HG03565 (cell line): ENCODE measurements around the gene TUSC2.

Experiments used
- ATAC-seq: cut with Tn5 transposase; IDR thresholded peaks from one replicate; pipeline ENCODE4 v1.9.1; 2021; ENCODE audit warnings: mild to moderate bottlenecking, moderate library complexity; ENCODE audit not compliant: unreplicated experiment

The TUSC2 gene

DNA sequence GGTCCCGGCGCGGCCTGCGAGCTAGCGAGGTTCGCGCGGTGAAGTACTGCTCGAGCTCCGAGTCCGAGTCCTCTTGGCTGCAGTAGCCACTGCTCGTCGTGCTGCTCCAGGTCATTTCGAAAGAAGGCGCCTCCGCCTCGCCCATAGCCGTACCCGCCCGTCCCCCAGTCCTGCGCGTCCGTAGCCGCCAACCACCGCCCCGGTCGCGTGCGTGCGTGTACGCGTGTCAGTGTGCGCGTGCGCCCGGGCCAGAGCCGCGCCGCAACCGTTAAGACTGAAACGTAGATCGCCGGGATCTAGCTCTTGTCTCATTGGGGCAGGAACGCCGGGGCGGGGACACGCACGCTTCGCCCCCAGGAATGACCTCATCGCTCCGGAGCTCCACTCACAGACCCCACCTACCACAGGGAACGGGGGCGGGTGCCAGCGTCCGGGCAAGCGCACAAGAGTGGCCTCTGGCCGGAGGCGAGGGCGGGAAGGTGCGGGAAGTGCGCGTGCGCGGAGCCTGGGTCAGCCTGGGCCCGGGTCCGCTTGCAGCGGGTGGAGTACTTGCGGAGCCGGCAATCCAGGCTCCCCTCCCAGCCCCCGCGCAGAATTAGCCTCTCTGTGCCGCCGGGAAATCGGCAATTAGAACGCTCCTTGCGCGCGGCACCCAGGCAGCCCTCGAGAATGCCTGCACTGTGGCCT is 9.3 kb upstream of the TUSC2 start:
- ATAC-seq = peak; percentile 68

DNA sequence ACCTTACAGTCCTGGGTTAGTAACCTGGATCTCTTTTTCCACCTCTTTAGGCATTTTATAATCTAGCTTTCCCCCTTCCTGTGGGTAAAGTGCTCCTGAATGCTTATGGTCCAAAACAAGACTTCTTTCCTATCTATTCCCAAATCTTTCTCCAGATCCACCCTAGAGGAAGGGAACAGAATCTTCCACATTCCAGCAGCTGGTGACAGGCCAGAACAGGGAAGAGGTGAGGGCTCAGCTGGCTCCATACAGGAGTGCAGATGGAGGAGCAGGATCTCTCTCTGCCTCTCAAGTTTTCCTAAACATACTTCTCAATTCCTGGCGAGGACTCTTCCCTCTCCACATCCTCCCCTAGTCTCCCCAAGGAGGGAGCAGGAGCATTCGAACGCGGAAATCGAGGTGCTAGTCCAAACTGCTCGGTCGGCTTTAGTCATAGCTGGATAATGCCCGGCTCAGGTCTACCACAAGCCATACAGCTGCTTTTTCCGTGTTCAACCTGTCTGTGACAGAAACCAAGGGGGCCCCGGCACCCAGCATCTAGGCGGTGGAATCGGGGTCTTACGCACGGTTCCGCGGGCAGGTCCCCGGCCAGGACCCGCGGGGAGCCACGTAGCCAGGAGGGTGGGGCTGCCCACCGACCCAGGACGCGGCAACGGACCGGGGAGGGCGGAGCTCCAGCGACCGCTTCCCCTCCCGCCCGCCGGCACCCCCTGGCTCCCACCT is 8.6 kb upstream of the TUSC2 start:
- peak; percentile 3 for ATAC-seq

GRCh38 chr3:50334339-50335075 is 6.5 kb upstream of the TUSC2 start:
- no peak for ATAC-seq

GRCh38 chr3:50333744-50334328 is 5.8 kb upstream of the TUSC2 start:
- no peak for ATAC-seq

DNA sequence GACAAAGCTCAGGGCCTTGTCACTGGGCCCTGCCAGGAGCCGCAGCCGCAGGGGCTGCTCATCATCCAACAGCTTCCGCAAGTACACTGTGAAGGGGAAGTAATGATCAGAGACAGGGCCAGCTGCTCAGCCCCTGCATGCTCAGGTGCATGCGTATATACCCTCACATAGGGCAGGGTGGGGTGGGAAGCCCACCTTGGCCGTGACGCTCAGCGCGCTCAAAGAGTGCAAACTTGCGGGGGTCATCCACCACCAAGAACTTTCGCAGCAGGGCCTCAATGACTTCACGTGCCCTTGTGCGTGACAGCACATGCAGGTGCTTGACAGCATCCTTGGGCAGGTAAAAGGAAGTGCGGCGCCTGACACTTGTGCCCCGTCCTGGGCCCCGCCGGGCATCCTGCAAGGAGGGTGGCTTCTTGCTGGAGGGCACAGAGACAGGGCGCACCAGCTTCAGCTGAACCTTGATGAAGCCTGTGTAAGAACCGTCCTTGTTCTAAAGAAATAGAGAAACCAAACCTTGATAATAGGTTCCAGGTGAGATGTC is 3.4 kb upstream of the TUSC2 start:
- ATAC-seq = no peak

GRCh38 chr3:50330330-50330729 is 2.3 kb upstream of the TUSC2 start:
- ATAC-seq = no peak

DNA sequence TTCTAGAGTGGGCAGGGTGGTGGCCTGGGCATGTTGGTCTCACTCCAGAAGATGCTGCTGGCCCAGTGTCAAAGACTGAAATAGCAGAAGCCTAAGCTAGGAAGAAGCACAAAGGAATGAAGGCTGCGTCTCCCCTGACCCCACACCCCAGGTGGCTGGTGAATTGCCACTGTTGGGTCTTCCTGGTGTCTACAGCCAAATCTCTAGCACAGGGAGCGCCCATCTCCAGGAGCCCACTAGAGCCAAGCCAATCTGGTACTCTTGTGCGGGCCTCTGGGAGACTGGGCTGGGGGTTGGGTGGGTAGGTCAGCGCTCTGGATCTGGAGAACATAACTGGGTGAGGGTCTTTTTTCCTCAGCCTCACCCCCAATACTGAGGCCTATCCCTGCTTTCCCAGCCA is 894 bp downstream of the TUSC2 start:
- no peak for ATAC-seq

DNA sequence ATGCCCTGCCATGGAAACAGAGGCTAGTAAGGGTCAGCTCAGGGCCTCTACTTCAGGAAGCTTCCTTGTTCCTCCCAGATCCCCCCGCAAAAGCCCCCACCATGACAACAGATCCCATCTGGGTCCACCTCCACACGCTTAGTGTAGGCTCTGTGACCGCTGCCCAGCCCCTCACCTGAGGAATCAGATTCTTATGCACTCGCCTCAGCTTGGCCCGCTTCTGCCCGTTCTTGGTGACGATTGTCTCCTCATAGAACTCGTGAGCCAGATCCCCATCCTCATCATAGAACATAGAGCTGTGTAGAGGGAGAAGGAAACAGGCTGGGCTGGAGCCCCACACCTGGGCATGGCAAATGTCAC is 1.9 kb downstream of the TUSC2 start:
- ATAC-seq = no peak

DNA sequence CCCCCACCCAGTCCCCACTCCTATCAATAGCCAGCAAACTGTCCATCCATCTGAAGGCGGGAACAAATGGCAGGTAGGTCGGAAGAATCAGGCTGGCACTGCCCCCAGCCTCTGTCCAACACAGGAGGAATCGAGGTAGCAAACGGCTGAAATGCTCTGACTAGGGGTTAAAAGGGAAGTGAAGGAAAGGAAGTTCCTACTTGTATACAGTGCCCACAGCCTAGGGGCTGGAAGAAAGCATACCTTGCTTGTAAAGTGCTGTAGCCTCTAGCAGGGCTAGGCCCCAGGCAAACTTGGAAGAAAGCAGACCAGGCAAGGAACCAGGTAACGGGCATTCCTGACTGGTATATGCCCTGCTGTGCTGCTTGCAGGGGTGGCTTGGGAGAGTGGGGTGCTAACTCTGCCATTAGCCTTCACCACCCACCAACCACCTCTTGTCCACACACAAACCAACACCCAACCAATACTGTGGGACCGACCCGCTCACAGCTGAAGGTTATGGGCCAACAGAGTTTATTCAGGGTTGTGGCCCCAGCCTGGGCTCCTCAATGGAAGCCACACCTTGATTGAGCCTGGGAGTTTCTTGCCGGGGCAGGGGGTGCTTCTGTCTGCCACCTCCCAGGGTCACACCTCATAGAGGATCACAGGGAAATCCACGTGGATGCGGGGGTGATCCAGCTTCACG is 2.4 kb downstream of the TUSC2 start:
- no peak for ATAC-seq

GRCh38 chr3:50325113-50325480 is 2.9 kb downstream of the TUSC2 start:
- ATAC-seq = no peak

DNA sequence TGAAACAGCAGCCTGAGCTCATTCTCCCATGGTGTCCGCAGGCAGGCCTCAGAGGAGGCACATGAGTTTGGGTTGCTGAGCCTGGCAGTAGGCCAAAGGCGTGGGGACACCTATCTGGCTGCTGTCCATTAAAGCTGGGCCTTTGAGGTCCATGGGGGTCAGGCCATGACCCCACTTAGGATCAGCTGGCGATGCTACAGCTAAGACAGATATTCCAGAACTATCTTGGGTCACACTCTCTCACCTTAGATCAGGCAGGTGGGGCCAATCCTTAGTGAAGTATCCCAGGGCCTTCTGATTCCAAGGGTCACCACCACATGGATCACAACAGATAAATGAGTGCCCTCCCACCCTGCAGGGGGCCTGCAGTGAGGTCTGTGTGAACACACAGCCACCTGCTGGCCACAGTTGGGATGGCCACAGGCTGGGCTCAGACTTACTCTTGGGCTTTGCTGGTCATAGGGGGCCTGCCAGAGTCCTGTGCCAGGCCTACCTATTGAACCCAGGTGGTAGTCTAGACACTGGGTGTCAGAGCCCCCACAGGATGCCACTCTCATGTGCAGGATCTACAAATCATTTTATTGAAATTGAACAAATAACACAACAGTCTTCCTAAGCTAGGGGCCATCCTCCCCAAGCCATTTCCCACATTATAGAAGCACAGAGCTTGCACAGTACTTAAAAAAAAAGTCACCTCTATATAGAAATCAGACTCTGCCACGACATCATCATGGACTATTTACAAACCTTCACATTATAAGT is 3.5 kb downstream of the TUSC2 start:
- ATAC-seq = no peak

GRCh38 chr3:50323614-50324199 is 4.3 kb downstream of the TUSC2 start:
- ATAC-seq = no peak

DNA sequence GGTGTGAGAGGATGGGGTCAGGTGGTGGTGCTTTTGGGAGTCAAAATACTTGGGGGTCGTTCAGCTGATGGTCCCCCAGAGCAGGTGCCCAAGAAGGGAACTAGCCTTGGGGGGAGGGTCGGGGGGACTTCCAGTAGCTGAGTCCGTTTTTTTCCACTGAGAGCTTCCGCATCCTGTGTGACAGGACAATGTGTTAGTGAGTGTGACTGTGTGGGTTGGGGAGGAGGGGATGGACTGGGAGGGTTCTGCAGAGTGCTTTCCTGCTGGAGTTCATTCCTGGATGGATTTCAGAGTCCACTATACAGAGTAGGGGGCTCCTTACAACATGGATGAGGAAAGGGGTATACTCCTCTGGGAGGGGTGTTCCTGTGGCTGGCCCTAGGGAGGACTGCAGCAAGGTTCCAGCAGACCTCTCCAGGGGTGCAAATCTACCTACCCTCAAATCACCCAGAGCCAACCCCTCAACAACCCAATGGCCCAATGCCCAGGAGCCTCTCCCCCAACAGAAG is 4.9 kb downstream of the TUSC2 start:
- ATAC-seq = no peak

DNA sequence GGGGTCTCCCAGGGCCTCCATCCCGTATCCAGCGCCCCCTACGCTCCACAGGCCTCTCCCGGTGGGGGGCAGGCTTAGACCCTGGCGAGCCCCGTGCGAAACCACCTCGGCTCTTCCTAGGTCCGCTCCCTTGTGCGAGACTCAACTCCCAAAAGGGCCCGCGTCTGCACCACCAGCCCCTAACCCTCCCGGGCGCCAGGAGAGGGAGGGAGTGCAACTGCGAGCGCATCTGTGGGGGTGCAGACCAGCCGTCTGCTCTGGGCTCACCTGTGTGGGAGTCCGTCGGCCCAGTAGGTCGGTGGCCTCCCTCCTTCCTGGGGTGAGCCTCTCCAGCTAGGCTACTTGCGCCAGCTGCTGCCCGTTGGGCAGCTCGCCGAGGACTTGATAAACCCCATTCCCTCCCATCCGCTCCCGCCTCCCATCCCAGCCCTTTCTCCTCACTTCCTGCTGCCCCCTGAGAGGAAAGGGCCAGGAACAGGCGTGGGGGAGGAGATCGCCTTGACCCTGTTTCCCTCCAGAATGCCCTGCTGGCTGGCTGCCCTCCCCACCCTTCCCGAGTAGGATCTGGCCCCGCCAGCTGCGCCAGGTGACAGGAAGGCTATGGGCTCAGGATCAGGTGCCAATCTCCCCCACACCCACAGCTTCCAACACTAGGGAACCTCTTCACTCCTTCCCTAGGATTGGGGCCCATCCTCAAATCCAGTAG is 5.5 kb downstream of the TUSC2 start, which contains the start of gene HYAL2:
TSS of gene HYAL2 (minus strand) at position 360 of the 706 bp plus-strand sequence. CDS start 2,256 bp downstream, outside the sequence.
- ATAC-seq = no peak

DNA sequence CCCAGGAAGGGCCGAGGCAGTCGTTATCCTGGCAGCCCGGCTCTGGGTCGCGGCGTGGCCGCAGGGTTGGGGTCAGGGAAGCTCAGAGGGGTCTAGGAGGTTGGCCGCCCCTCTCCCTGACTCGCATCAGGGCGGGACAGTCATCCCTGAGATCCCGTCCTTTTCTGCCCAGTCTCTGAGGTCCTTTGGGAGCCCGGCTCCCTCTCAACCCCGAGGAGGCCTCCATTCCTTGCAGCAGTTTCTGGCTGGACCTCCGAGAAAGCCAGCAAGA is 6.0 kb downstream of the TUSC2 start:
- ATAC-seq = no peak

GRCh38 chr3:50321336-50322114 is 6.5 kb downstream of the TUSC2 start:
- peak; percentile 42 for ATAC-seq

DNA sequence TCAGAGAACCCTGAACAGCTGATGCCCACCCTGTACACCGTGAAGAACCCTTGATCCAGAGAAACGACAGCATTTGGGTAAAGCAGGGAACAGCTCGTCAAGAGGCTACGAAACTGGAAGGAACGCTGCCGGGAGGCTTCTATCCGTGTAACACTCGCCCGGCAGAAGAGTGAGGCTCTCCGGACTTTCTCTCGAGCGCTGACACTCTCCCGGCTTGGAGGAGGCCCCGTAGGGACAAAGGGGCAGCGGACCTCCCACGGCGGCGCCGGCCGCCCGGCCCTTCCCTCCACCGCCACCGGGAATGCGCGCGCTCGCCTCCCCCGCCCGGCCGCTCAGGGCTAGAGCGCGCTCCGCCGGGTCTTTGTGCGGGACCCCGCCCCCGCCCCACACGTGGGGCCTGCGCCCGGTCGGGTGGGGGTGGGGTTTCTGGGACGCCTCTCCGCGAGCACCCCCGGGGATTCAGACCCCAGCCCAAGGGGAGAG is 7.1 kb downstream of the TUSC2 start:
- peak; percentile 21 for ATAC-seq
